ENCODE data around the gene TDG.

- no peak for TF ChIP-seq CTCF (IDR thresholded peaks at IDR 0.05; ENCODE audit: low read depth, low read length, missing input control)
- TF ChIP-seq RXRA (IDR thresholded peaks at IDR 0.05): no peak
These were observed 450 bp upstream of the TDG start for GRCh38 chr12:103965255-103965589.

Data from liver (tissue), 3 donors.